Ishikawa (cell line): ENCODE results near the gene IL1B.

Source experiments
- EP300 ChIP-seq: IDR thresholded peaks from 2 replicates; pipeline ENCODE4 v1.6.1; 2012; ENCODE audit warnings: borderline replicate concordance
- TAF1 ChIP-seq: IDR thresholded peaks from 2 replicates; pipeline ENCODE4 v1.6.1; 2012; ENCODE audit warnings: low read depth, mild to moderate bottlenecking

DNA sequence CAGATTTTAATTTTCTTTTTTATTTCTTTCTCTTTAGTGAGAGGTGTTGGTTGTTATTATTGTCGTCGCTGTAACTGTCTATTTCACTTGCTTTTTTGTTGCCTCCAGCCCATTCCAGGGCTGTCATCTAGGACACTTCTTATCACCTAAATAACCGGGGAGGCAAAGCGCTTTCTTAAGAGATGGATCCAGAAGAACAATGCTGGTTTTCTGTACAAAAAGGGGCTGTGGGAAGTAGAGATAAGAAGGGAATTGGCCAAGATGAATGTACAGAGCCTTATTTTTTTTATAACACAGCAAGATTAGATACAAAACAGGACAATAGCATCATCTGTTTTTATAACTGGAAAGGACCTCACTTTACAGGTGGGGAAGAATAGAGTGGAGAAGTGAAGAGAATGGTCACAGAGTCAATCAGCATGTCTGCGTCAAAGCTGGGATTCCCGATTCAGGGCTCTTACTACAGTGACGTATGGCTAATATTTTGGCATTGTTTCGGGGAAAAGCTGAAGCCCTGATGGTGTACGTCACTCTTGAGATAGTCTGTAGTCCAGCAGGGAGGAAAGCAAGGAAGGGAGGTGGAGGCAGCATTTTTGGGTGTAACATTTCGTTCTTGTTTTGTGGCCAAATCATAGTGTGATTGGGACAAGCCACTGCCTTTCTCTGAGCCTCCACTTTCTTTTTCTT, 23.2 kb downstream of the IL1B start:
- no peak for TF ChIP-seq EP300
- no peak for TF ChIP-seq TAF1
